Adrenal gland (tissue), 12 donors: ENCODE data around the gene C21orf58. TPM values are rescaled to one million over a fixed set of nuclear protein-coding genes. Genes with fewer than 3 reads are reported as not detected.

Experiments
- DNase-seq, 7 donors: peaks; one replicate each; pipeline ENCODE4 v3.0.0-alpha.2; 2019 to 2020
- H3K27ac ChIP-seq, 5 donors: fragments of 200-600 bp; sonication (generic) in 4 of 5; 1 replicate in 3 of 5; 2 replicates in 2 of 5; pipeline versions ENCODE4 v1.5.1 to v1.8.0; 2016 to 2020; ENCODE audit warnings: mild to moderate bottlenecking in 1 of 5
- H3K27me3 ChIP-seq: fragments of 200-600 bp; 2 replicates; pipeline ENCODE4 v1.8.0; 2021
- H3K36me3 ChIP-seq, 2 donors: fragments of 200-600 bp; replicated peaks in 1 of 2; 1 replicate in 1 of 2; 2 replicates in 1 of 2; pipeline versions ENCODE4 v1.5.1 to v1.8.0; 2018 to 2022
- H3K4me1 ChIP-seq, 2 donors: fragments of 200-600 bp; replicated peaks in 1 of 2; 1 replicate in 1 of 2; 2 replicates in 1 of 2; pipeline versions ENCODE4 v1.5.1 to v1.8.0; 2018 to 2021
- H3K4me3 ChIP-seq, 4 donors: fragments of 200-600 bp; sonication (generic) in 3 of 4; one replicate each; pipeline ENCODE4 v1.5.1; 2016 to 2018
- H3K9me3 ChIP-seq, 3 donors: fragments of 200-600 bp; sonication (generic) in 1 of 3; replicated peaks in 1 of 3; 1 replicate in 2 of 3; 2 replicates in 1 of 3; pipeline versions ENCODE4 v1.5.1 to v1.8.0; 2016 to 2021
- POLR2A ChIP-seq, 2 donors: fragments of 450-650 bp; IDR thresholded peaks; one replicate each; pipeline ENCODE4 v1.6.1; 2017; ENCODE audit warnings: antibody characterized with exemption in 2 of 2, mild to moderate bottlenecking in 2 of 2, moderate library complexity in 1 of 2
- WGBS, 4 donors: extraction: QIAGEN DNeasy Blood & Tissue Kit in 2 of 4; methylation state at CpG; one replicate each; pipeline versions ENCODE4 v1.1.5 to v1.1.7; 2013 to 2017; 5-methylcytosine and 5-hydroxymethylcytosine counted together
- intact Hi-C, 2 donors: fragments of 100-400 bp; cut with DNase I; formaldehyde crosslinking; loops; one replicate each; pipeline versions ENCODE4 v1.14.1 to v1.15.0; 2022 to 2023
- polyA plus RNA-seq, 3 donors: library from polyadenylated mRNA; stranded (reverse); fragments of 200-250 nt in 2 of 3; fragments of 350-450 nt in 1 of 3; fragmentation: Illumina TruSeq in 1 of 3; extraction: RNeasy Lipid Tissue Mini Kit (QIAGEN cat#74804) in 1 of 3; gene quantifications; one replicate each; pipeline ENCODE4 v1.2.3, GENCODE V29; 2013 to 2014
- total RNA-seq, 9 donors: library from RNA; depleted of rRNA in 4 of 9; stranded (reverse); fragments of >200 nt in 4 of 9; fragments of 120-200 nt in 1 of 9; fragmentation: NEBNext Ultra II Directional in 1 of 9; extraction: Animal tissue kit (Norgen Biotek cat#: 25700) in 1 of 9; gene quantifications; one replicate each; pipeline versions ENCODE4 v1.1.0 to v1.2.4, GENCODE V29; 2013 to 2023
- TF ChIP-seq, protein P1 (sequence below), 6 experiments: fragments of 450-650 bp in 4 of 6; fragments of 200-600 bp in 2 of 6; sonication (generic) in 1 of 6; IDR thresholded peaks; 1 replicate in 5 of 6; 2 replicates in 1 of 6; pipeline versions ENCODE4 v1.5.1 to v1.8.0; 2016 to 2021; ENCODE audit warnings: antibody characterized with exemption in 6 of 6, mild to moderate bottlenecking in 2 of 6, moderate library complexity in 1 of 6
- donor health status: healthy with polysubstance abuse.
- donor health status: Bipolar disorder and iron deficiency.
- donor health status: DM: yes; HTN: yes; CAD: no.
- donor health status: DM: no; HTN: no; CAD: no.
- donor health status: DM: no; HTN: no; CAD: no.
- donor health status: DM: yes; HTN: yes; CAD: no.

Gene C21orf58
- total and polyA plus RNA-seq, 12 donors = 0.46 to 15.0 (median 2.3) TPM

DNA sequence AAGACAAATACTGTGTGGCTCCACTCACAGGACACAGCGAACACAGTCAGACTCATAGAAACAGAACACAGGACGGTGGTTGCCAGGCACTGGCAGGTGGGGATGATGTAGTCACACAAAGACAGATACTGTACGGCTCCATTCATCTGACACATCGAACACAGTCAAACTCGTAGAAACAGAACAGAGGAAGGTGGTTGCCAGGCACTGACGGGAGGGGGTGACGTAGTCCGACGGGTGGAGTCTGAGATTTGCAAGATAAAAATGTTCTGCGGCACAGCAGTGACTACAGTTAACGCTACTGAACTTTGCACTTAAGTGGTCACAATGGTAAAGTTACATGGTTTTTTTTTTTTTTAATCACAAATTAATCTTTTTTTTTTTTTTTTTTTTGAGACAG is 18.7 kb downstream of the C21orf58 start:
- Histone ChIP-seq H3K27me3 (no peaks in the 10 kb centered on the region), H3K27ac (no peak overlapping the region), H3K9me3 (no peaks in the 10 kb centered on the region), H3K4me1 (no peaks in the 10 kb centered on the region), H3K36me3 (no peaks in the 10 kb centered on the region), H3K4me3 (no peak overlapping the region)
- DNase-seq = no peak
- intact Hi-C loops = no loop called here
- TF ChIP-seq, protein P1, sequence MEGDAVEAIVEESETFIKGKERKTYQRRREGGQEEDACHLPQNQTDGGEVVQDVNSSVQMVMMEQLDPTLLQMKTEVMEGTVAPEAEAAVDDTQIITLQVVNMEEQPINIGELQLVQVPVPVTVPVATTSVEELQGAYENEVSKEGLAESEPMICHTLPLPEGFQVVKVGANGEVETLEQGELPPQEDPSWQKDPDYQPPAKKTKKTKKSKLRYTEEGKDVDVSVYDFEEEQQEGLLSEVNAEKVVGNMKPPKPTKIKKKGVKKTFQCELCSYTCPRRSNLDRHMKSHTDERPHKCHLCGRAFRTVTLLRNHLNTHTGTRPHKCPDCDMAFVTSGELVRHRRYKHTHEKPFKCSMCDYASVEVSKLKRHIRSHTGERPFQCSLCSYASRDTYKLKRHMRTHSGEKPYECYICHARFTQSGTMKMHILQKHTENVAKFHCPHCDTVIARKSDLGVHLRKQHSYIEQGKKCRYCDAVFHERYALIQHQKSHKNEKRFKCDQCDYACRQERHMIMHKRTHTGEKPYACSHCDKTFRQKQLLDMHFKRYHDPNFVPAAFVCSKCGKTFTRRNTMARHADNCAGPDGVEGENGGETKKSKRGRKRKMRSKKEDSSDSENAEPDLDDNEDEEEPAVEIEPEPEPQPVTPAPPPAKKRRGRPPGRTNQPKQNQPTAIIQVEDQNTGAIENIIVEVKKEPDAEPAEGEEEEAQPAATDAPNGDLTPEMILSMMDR (IDR thresholded peaks at IDR 0.05) = no peak
- no peak for TF ChIP-seq POLR2A (IDR thresholded peaks at IDR 0.05)
- WGBS, 4 donors = 92 to 97% (median 95%) methylated on average over 11 of the region's 11 CpGs

DNA sequence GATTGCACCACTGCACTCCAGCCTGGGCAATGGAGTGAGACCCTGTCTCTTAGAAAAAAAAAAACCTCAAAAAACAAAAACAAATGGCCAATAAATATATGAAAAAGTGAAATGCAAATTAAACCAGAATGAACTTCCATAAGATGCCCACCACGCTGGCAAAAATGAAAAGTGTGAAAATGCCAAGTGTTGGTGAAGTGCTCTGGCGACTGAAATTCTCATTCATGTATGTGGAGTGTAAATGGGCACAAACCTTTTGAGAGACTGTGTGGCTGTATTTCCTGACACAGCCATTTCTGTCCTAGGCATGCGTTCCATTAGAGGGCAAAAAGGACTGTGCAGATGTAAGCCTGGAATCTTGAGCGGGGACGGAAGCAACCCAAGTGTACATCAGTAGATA is 19.2 kb downstream of the C21orf58 start:
- Histone ChIP-seq H3K4me3 (no peak overlapping the region), H3K36me3 (no peaks in the 10 kb centered on the region), H3K9me3 (no peaks in the 10 kb centered on the region), H3K27ac (no peak overlapping the region), H3K4me1 (no peaks in the 10 kb centered on the region), H3K27me3 (no peaks in the 10 kb centered on the region)
- TF ChIP-seq, protein P1 (IDR thresholded peaks at IDR 0.05) = no peak
- no peak for TF ChIP-seq POLR2A (IDR thresholded peaks at IDR 0.05)
- intact Hi-C loops = no loop called here
- WGBS, 4 donors = 85 to 98% (median 93%) methylated on average over 5 of the region's 5 CpGs
- DNase-seq = no peak

DNA sequence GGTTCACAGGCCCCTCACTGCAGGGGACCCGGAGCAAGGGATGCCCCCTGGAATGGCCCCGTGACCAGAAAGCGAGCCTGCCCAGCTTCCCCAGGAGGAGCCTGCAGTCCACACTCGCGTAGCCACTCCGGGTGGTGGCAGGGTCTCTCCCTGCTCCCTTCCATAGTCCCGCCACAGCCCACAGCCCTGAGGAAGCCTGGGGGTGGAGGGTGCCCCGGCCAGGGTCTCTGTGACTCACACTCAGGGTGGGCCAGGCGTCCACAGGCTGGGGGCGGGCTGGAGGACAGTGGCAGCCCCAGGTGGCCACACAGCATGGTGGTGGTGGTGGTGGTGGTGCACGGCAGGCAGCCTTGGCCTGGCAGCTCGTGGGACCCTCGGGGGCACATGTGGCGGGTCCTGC is 21.9 kb downstream of the C21orf58 start:
- H3K4me3 ChIP-seq = no peak overlapping the region
- no peaks in the 10 kb centered on the region for H3K4me1 ChIP-seq
- no peak overlapping the region for H3K27ac ChIP-seq
- no peaks in the 10 kb centered on the region for H3K36me3 ChIP-seq
- WGBS, 4 donors = 96 to 100% (median 97%) methylated on average over 3 to 14 of the region's 14 CpGs; no CpG with 5 or more reads in 1 of the 4 donors
- H3K9me3 ChIP-seq = no peaks in the 10 kb centered on the region
- TF ChIP-seq, protein P1 (IDR thresholded peaks at IDR 0.05) = no peak
- TF ChIP-seq POLR2A (IDR thresholded peaks at IDR 0.05) = no peak
- H3K27me3 ChIP-seq = no peaks in the 10 kb centered on the region
- DNase-seq = no peak
- intact Hi-C loops = no loop called here

DNA sequence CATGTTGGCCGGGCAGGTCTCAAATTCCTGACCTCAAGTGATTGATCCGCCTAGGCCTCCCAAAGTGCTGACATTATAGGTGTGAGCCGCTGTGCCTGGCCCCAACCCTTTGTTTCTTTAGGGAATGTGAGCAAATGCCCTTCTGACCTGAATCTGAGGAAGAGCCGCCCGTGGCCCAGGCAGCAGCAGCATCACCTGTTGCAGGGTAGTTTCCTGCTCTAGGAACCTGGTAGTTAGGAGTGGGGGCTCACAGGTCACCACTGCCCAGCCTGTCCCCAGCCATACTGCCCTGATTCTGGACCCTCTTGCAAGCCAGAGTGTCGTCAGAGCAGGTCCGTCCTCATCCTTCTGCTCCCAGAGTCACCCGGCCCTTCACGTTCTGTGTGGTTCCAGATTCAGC is 24.5 kb downstream of the C21orf58 start:
- no peaks in the 10 kb centered on the region for H3K4me1 ChIP-seq
- WGBS, 4 donors = 77 to 87% (median 85%) methylated on average over 6 to 9 of the region's 9 CpGs
- no peaks in the 10 kb centered on the region for H3K27me3 ChIP-seq
- no peak overlapping the region for H3K27ac ChIP-seq
- H3K9me3 ChIP-seq = no peaks in the 10 kb centered on the region
- intact Hi-C loops = no loop called here
- no peak for TF ChIP-seq POLR2A (IDR thresholded peaks at IDR 0.05)
- TF ChIP-seq, protein P1 (IDR thresholded peaks at IDR 0.05) = no peak
- DNase-seq = no peak
- H3K36me3 ChIP-seq = no peaks in the 10 kb centered on the region
- H3K4me3 ChIP-seq = no peak overlapping the region
